K562 (cell line): ENCODE data around the gene NRXN3. TPM values are rescaled to one million over a fixed set of nuclear protein-coding genes. Genes with fewer than 3 reads are reported as not detected.

ENCODE experiments used
- ATAC-seq: fragments of 200-7000 bp; cut with Tn5 transposase; 3 replicates; pipeline ENCODE4 v1.9.1; 2020; ENCODE audit warnings: moderate library complexity
- BruUV-seq: library from RNA; stranded (reverse); fragments of 400-500 nt; replicated peaks from 2 replicates; lab custom pipeline; 2021; lab: Mats Ljungman, UMichigan
- CTCF ChIA-PET: fragments of 300-600 bp; formaldehyde crosslinking; extraction: SDS; loops from one replicate; lab custom pipeline; 2021; ENCODE audit warnings: low intra/inter-chr PET ratio; lab: Yijun Ruan, JAX
- POLR2A ChIA-PET: fragments of 300-600, 350-650 bp; sonication (Branson Sonifier 250); formaldehyde crosslinking; extraction: SDS; loops from one replicate; lab custom pipeline; 2021; ENCODE audit warnings: antibody characterized with exemption, inconsistent platforms; lab: Yijun Ruan, JAX
- DNase-seq, 4 experiments: peaks; one replicate each; pipeline versions ENCODE4 v3.0.0 to v3.0.0-alpha.2; 2011 to 2018; ENCODE audit warnings: low spot score in 3 of 4, mixed read lengths in 3 of 4; ENCODE audit errors: extremely low read depth in 1 of 4
- FAIRE-seq: peaks from 2 replicates; lab custom pipeline; 2011; peaks lifted over from hg19 to GRCh38; lab: Jason Lieb, UNC
- H2AFZ ChIP-seq: 2 replicates; pipeline ENCODE4 v1.6.0; 2011; ENCODE audit warnings: low read depth, low read length, control low read depth, inconsistent platforms
- H3K27ac ChIP-seq: fragments of 200-600 bp; 3 replicates; pipeline ENCODE4 v1.8.0; 2011; ENCODE audit warnings: low read depth, mild to moderate bottlenecking, control low read depth, inconsistent platforms, low read length, moderate library complexity, mixed read lengths; ENCODE audit errors: extremely low read depth
- H3K27me3 ChIP-seq, 2 experiments: fragments of 300-600 bp in 1 of 2; 2 replicates in 1 of 2; 3 replicates in 1 of 2; pipeline versions ENCODE4 v1.6.0 to v1.8.0; 2011; ENCODE audit warnings: inconsistent platforms in 2 of 2, low read length in 2 of 2, mild to moderate bottlenecking in 1 of 2, mixed read lengths in 1 of 2, moderate library complexity in 1 of 2; ENCODE audit not compliant: control insufficient read depth in 2 of 2, insufficient read depth in 2 of 2
- H3K36me3 ChIP-seq: fragments of 300-600 bp; 3 replicates; pipeline ENCODE4 v1.8.0; 2011; ENCODE audit warnings: mild to moderate bottlenecking, low read length, inconsistent platforms; ENCODE audit not compliant: control insufficient read depth, insufficient read depth
- H3K4me1 ChIP-seq, 2 experiments: fragments of 200-600 bp in 1 of 2; replicated peaks in 1 of 2; 2 replicates in 1 of 2; 3 replicates in 1 of 2; pipeline versions ENCODE4 v1.5.1 to v1.8.0; 2011; ENCODE audit warnings: inconsistent platforms in 2 of 2, low read length in 2 of 2, mild to moderate bottlenecking in 1 of 2, mixed read lengths in 1 of 2, moderate library complexity in 1 of 2; ENCODE audit not compliant: control insufficient read depth in 2 of 2, insufficient read depth in 2 of 2
- H3K4me2 ChIP-seq: 2 replicates; pipeline ENCODE4 v1.6.1; 2011; ENCODE audit warnings: low read length, control low read depth, inconsistent platforms, mixed read lengths; ENCODE audit not compliant: insufficient read depth
- H3K4me3 ChIP-seq: fragments of 200-600 bp; sonication (generic), shearing (Covaris generic); 2 replicates; pipeline ENCODE4 v1.5.1; 2016; ENCODE audit warnings: control low read depth, inconsistent platforms
- H3K79me2 ChIP-seq: fragments of 200-600 bp; 3 replicates; pipeline ENCODE4 v1.8.0; 2011; ENCODE audit warnings: low read length, inconsistent platforms; ENCODE audit not compliant: control insufficient read depth, insufficient read depth
- H3K9ac ChIP-seq, 2 experiments: 2 replicates each; pipeline versions ENCODE4 v1.6.0 to v1.6.1; 2011; ENCODE audit warnings: low read depth in 2 of 2, low read length in 2 of 2, control low read depth in 1 of 2, inconsistent platforms in 1 of 2, mild to moderate bottlenecking in 1 of 2, mixed read lengths in 1 of 2; ENCODE audit not compliant: insufficient read depth in 1 of 2
- H3K9me1 ChIP-seq: one replicate; pipeline ENCODE4 v1.6.0; 2011; ENCODE audit warnings: inconsistent platforms, mild to moderate bottlenecking, low read length, moderate library complexity; ENCODE audit not compliant: control insufficient read depth, insufficient read depth
- H3K9me3 ChIP-seq: replicated peaks from 2 replicates; pipeline ENCODE4 v1.5.1; 2011; ENCODE audit warnings: low read depth, low read length, inconsistent platforms; ENCODE audit not compliant: control insufficient read depth, insufficient read depth
- H4K20me1 ChIP-seq: replicated peaks from 2 replicates; pipeline ENCODE4 v1.6.1; 2011; ENCODE audit warnings: low read length, inconsistent platforms, mixed read lengths; ENCODE audit not compliant: control insufficient read depth, insufficient read depth
- CSDE1 ChIP-seq, 2 experiments: fragments of 450-650 bp; IDR thresholded peaks; 2 replicates each; pipeline ENCODE4 v1.6.1; 2016; ENCODE audit warnings: mild to moderate bottlenecking in 1 of 2
- RBM34 ChIP-seq: fragments of 200-400 bp; formaldehyde crosslinking; IDR thresholded peaks from 2 replicates; pipeline ENCODE4 v1.6.1; 2018; ENCODE audit warnings: low read length, borderline replicate concordance; ENCODE audit not compliant: insufficient read depth
- TRIM24 ChIP-seq, 2 experiments: fragments of 450-650 bp; IDR thresholded peaks; 2 replicates each; pipeline ENCODE4 v1.6.1; 2016
- ZNF324 ChIP-seq: fragments of 250-450 bp; sonication (Bioruptor Pico); IDR thresholded peaks from 2 replicates; pipeline ENCODE4 v1.4.0; 2020; ENCODE audit warnings: mild to moderate bottlenecking
- ZNF408 ChIP-seq: fragments of 250-450 bp; sonication (Bioruptor Pico); IDR thresholded peaks from 2 replicates; pipeline ENCODE4 v1.4.0; 2020; ENCODE audit warnings: low read depth, mild to moderate bottlenecking, moderate library complexity
- WGBS: fragments of 100-300 bp; shearing (Covaris generic); methylation state at CpG from one replicate; pipeline ENCODE4 v1.1.6; 2016; ENCODE audit warnings: low coverage, mixed read lengths; ENCODE audit not compliant: insufficient coverage; ENCODE audit errors: missing lambda C conversion rate; 5-methylcytosine and 5-hydroxymethylcytosine counted together
- in situ Hi-C: fragments of 300-500 bp; cut with MboI; formaldehyde crosslinking; loops from 4 replicates; pipeline ENCODE4 v1.15.0; 2018; ENCODE audit warnings: inconsistent platforms, mixed read lengths
- intact Hi-C: fragments of 100-400 bp; cut with micrococcal nuclease; formaldehyde crosslinking; loops from 2 replicates; pipeline ENCODE4 v1.14.2; 2022
- polyA plus RNA-seq, 8 experiments: library from polyadenylated mRNA; depleted of rRNA in 4 of 8; stranded (reverse) in 5 of 8; unstranded in 3 of 8; fragments of >200 nt; fragmentation: Nextera tagmentation in 2 of 8; fragmentation: Illumina TruSeq in 1 of 8; extraction: Ambion mirVana in 2 of 8; extraction: Trizol in 1 of 8; gene quantifications; 2 replicates each; pipeline versions ENCODE4 v1.2.1 to v1.2.3, GENCODE V29; 2011 to 2014; ENCODE audit warnings: inconsistent platforms in 1 of 8, missing spikeins in 1 of 8
- total RNA-seq, 7 experiments: library from RNA; depleted of rRNA in 6 of 7; stranded (reverse); fragments of >200 nt in 6 of 7; fragmentation: Illumina TruSeq in 2 of 7; extraction: Trizol in 2 of 7; gene quantifications; 2 replicates each; pipeline versions ENCODE4 v1.2.1 to v1.2.3, GENCODE V29; 2011 to 2021; ENCODE audit warnings: low replicate concordance in 1 of 7
- TF ChIP-seq, protein P1 (sequence below): fragments of 250-450 bp; sonication (Bioruptor Pico); IDR thresholded peaks from 2 replicates; pipeline ENCODE4 v1.8.0; 2021; ENCODE audit warnings: moderate library complexity, mild to moderate bottlenecking, inconsistent platforms
- TF ChIP-seq, protein P2 (sequence below): fragments of 250-450 bp; sonication (Bioruptor Pico); IDR thresholded peaks from 2 replicates; pipeline ENCODE4 v1.4.0; 2020

Gene NRXN3
- total and polyA plus RNA-seq, 9 of the 15 experiments (the other 6 are each of a cell fraction or from before 2014, with no cell fraction given) = 0.09 TPM; not detected in 8

DNA sequence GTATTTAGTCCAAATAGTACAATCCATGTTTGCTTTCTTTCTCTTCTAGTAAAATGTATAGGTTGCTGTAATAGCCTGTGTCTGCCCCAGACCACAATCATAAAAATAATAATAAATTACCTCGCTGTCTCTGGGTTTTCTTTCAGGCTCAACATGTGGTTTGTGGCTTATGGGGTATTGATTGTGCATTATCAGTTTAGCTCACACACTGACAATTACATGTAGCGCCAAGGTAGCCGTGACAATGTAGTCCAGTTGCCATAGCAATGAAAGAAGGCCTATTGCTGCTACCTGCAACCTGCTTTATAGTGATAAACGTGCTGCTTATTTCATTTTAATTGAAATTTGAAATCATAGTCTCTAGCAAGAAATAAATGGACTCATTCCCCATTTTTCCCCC is 1009.8 kb downstream of the NRXN3 start:
- Histone ChIP-seq H3K9me1 (no peaks in the 10 kb centered on the region), H3K9ac (no peak overlapping the region), H3K27me3 (no peaks in the 10 kb centered on the region), H3K36me3 (no peaks in the 10 kb centered on the region), H3K27ac (no peak overlapping the region), H3K4me3 (no peak overlapping the region), H3K4me2 (no peak overlapping the region), H4K20me1 (no peaks in the 10 kb centered on the region), H3K79me2 (no peaks in the 10 kb centered on the region), H3K9me3 (no peaks in the 10 kb centered on the region), H2AFZ (no peak overlapping the region), H3K4me1 (no peaks in the 10 kb centered on the region)
- no peak for TF ChIP-seq TRIM24 (IDR thresholded peaks at IDR 0.05)
- no peak for TF ChIP-seq CSDE1 (IDR thresholded peaks at IDR 0.05)
- no peak for TF ChIP-seq ZNF408 (CRISPR knock-in tag)
- TF ChIP-seq RBM34 = no peak
- TF ChIP-seq, protein P1, sequence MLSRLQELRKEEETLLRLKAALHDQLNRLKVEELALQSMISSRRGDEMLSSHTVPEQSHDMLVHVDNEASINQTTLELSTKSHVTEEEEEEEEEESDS (CRISPR knock-in tag) = no peak
- TF ChIP-seq, protein P2, sequence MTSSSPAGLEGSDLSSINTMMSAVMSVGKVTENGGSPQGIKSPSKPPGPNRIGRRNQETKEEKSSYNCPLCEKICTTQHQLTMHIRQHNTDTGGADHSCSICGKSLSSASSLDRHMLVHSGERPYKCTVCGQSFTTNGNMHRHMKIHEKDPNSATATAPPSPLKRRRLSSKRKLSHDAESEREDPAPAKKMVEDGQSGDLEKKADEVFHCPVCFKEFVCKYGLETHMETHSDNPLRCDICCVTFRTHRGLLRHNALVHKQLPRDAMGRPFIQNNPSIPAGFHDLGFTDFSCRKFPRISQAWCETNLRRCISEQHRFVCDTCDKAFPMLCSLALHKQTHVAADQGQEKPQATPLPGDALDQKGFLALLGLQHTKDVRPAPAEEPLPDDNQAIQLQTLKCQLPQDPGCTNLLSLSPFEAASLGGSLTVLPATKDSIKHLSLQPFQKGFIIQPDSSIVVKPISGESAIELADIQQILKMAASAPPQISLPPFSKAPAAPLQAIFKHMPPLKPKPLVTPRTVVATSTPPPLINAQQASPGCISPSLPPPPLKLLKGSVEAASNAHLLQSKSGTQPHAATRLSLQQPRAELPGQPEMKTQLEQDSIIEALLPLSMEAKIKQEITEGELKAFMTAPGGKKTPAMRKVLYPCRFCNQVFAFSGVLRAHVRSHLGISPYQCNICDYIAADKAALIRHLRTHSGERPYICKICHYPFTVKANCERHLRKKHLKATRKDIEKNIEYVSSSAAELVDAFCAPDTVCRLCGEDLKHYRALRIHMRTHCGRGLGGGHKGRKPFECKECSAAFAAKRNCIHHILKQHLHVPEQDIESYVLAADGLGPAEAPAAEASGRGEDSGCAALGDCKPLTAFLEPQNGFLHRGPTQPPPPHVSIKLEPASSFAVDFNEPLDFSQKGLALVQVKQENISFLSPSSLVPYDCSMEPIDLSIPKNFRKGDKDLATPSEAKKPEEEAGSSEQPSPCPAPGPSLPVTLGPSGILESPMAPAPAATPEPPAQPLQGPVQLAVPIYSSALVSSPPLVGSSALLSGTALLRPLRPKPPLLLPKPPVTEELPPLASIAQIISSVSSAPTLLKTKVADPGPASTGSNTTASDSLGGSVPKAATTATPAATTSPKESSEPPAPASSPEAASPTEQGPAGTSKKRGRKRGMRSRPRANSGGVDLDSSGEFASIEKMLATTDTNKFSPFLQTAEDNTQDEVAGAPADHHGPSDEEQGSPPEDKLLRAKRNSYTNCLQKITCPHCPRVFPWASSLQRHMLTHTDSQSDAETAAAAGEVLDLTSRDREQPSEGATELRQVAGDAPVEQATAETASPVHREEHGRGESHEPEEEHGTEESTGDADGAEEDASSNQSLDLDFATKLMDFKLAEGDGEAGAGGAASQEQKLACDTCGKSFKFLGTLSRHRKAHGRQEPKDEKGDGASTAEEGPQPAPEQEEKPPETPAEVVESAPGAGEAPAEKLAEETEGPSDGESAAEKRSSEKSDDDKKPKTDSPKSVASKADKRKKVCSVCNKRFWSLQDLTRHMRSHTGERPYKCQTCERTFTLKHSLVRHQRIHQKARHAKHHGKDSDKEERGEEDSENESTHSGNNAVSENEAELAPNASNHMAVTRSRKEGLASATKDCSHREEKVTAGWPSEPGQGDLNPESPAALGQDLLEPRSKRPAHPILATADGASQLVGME (CRISPR knock-in tag) = no peak
- TF ChIP-seq ZNF324 (CRISPR knock-in tag) = no peak
- no TSS peak for BruUV-seq
- WGBS = 0% methylated on average over 4 of the region's 4 CpGs
- intact Hi-C loops = no loop called here
- POLR2A ChIA-PET = no interaction called here
- in situ Hi-C loops = no loop called here
- CTCF ChIA-PET = no interaction called here
- DNase-seq (no peak), FAIRE-seq (no peak), ATAC-seq (no peak)
